ENCODE results near the gene FSTL5. TPM values are rescaled to one million over a fixed set of nuclear protein-coding genes. Genes with fewer than 3 reads are reported as not detected.

Gene FSTL5
- total and polyA plus RNA-seq, 2 experiments from 2014 or later = 0.29 to 0.57 TPM

DNA sequence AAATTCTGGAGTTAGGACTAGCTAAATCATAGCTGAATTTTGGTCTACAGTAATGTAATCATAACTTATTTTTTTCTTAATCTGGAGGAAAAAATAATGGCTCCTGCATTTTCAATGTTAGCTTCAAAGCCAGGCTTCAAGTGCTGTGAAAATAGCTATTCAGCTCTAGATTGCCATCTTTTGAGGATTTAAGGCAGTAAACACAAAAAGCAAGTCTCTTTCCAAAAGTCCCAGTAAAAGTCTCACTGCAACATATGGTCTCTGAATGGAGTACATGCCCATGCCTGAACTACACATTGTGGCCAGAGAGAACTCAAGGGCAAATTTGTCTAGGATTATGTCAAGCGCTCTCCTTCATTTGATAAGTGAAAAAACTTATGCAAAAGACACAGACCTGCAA is 720.9 kb downstream of the FSTL5 start:
- no peaks in the 10 kb centered on the region for H3K4me1 ChIP-seq (ENCODE audit: insufficient read depth)
- no peaks in the 10 kb centered on the region for H4K20me1 ChIP-seq (ENCODE audit: insufficient read depth, poor library complexity, severe bottlenecking)
- TF ChIP-seq EZH2 (IDR thresholded peaks at IDR 0.05; ENCODE audit: borderline replicate concordance) (no peak), EZH2phosphoT487 (IDR thresholded peaks at IDR 0.05; ENCODE audit: low read depth, severe bottlenecking, unreplicated experiment) (no peak)
- TF ChIP-seq, protein P1, sequence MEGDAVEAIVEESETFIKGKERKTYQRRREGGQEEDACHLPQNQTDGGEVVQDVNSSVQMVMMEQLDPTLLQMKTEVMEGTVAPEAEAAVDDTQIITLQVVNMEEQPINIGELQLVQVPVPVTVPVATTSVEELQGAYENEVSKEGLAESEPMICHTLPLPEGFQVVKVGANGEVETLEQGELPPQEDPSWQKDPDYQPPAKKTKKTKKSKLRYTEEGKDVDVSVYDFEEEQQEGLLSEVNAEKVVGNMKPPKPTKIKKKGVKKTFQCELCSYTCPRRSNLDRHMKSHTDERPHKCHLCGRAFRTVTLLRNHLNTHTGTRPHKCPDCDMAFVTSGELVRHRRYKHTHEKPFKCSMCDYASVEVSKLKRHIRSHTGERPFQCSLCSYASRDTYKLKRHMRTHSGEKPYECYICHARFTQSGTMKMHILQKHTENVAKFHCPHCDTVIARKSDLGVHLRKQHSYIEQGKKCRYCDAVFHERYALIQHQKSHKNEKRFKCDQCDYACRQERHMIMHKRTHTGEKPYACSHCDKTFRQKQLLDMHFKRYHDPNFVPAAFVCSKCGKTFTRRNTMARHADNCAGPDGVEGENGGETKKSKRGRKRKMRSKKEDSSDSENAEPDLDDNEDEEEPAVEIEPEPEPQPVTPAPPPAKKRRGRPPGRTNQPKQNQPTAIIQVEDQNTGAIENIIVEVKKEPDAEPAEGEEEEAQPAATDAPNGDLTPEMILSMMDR (IDR thresholded peaks at IDR 0.05; ENCODE audit: poor library complexity) = peak; percentile 24
- no peak overlapping the region for H2AFZ ChIP-seq
- H3K79me2 ChIP-seq = no peaks in the 10 kb centered on the region
- no peaks in the 10 kb centered on the region for H3K9me2 ChIP-seq (replicated peaks; ENCODE audit: insufficient read depth)
- H3K36me3 ChIP-seq (replicated peaks; ENCODE audit: insufficient read depth, low read depth) = no peaks in the 10 kb centered on the region
- DNase-seq (ENCODE audit: low spot score) = no peak
- H3K27me3 ChIP-seq = no peaks in the 10 kb centered on the region
- H3K4me3 ChIP-seq = no peak overlapping the region
- 71% methylated on average over 1 of the region's 1 CpG for WGBS (ENCODE audit: low lambda C conversion rate, missing lambda C conversion rate)
- no peak overlapping the region for H3K27ac ChIP-seq
- no peak overlapping the region for H3K4me2 ChIP-seq
- H3K9me3 ChIP-seq (ENCODE audit: low read depth) = no peaks in the 10 kb centered on the region

DNA sequence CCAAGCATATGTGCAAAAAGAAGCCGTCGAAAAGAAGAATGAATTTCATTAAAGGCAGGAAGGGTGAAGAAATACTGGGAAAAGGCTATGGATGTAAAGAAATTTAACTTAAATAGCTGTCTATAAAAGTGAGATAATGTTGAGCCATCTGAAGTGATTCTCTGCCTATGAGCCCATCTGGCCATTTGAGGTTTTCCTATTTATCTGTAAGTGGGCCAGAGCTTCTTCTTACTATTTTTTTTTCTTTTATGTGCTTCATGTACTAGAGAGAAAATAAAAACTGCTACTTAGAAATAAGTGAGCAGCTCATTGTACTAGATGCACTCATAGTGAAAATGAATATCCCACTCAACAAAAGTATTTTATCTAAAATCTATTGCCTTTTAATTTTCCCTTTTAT is 725.7 kb downstream of the FSTL5 start:
- Histone ChIP-seq H4K20me1 (ENCODE audit: insufficient read depth, poor library complexity, severe bottlenecking) (no peaks in the 10 kb centered on the region), H3K9me3 (ENCODE audit: low read depth) (no peaks in the 10 kb centered on the region), H2AFZ (no peak overlapping the region), H3K4me2 (no peak overlapping the region), H3K36me3 (replicated peaks; ENCODE audit: insufficient read depth, low read depth) (no peaks in the 10 kb centered on the region), H3K4me1 (ENCODE audit: insufficient read depth) (no peaks in the 10 kb centered on the region), H3K27me3 (no peaks in the 10 kb centered on the region), H3K27ac (no peak overlapping the region), H3K79me2 (no peaks in the 10 kb centered on the region), H3K4me3 (no peak overlapping the region), H3K9me2 (replicated peaks; ENCODE audit: insufficient read depth) (no peaks in the 10 kb centered on the region)
- DNase-seq (ENCODE audit: low spot score) = no peak
- TF ChIP-seq EZH2 (IDR thresholded peaks at IDR 0.05; ENCODE audit: borderline replicate concordance) (no peak), EZH2phosphoT487 (IDR thresholded peaks at IDR 0.05; ENCODE audit: low read depth, severe bottlenecking, unreplicated experiment) (no peak)
- TF ChIP-seq, protein P1 (IDR thresholded peaks at IDR 0.05; ENCODE audit: poor library complexity) = no peak
- 100% methylated on average over 2 of the region's 2 CpGs for WGBS (ENCODE audit: low lambda C conversion rate, missing lambda C conversion rate)

DNA sequence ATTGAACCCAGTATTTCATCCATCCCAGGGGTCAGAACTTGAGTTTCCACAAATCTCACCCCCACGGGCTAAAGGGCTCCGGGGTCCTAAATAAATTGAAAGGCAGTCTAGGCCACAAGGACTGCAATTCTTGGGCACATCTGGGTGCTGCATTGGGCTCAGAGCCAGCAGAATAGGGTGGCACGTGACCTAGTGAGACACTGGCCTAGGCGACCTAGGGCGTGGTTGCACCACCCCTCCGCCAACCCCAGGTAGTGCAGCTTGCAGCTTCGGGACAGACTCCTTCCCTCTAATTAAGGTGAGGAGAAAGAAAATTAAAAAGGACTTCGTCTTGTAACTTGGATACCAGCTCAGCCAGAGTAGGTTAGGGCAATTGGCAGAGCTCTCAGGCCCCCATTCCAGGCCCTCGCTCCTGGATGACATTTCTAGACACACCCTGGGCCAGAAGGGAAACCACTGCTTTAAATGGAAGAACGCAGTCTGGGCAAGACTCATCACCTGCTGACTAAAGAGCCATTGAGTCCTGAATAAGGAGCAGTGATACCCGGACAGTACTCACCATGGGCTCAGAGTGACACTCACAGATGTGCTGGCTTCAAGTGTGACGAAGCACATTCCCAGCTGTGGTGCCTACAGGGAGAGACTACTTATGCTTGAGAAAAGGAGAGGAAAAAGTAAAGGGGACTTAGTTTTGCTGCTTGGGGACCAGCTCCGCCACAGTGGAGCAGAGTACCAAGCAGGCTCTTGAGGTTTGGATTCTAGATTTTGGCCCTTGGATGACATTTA is 735.4 kb downstream of the FSTL5 start:
- Histone ChIP-seq H3K9me2 (replicated peaks; ENCODE audit: insufficient read depth) (no peaks in the 10 kb centered on the region), H3K79me2 (no peaks in the 10 kb centered on the region), H3K4me1 (ENCODE audit: insufficient read depth) (no peaks in the 10 kb centered on the region), H4K20me1 (ENCODE audit: insufficient read depth, poor library complexity, severe bottlenecking) (no peaks in the 10 kb centered on the region), H3K9me3 (ENCODE audit: low read depth) (no peaks in the 10 kb centered on the region), H3K4me3 (no peak overlapping the region), H3K27me3 (no peaks in the 10 kb centered on the region), H3K36me3 (replicated peaks; ENCODE audit: insufficient read depth, low read depth) (no peaks in the 10 kb centered on the region), H3K27ac (no peak overlapping the region), H2AFZ (no peak overlapping the region), H3K4me2 (no peak overlapping the region)
- WGBS (ENCODE audit: low lambda C conversion rate, missing lambda C conversion rate) = 88% methylated on average over 13 of the region's 13 CpGs
- no peak for DNase-seq (ENCODE audit: low spot score)
- TF ChIP-seq EZH2 (IDR thresholded peaks at IDR 0.05; ENCODE audit: borderline replicate concordance) = no peak
- TF ChIP-seq, protein P1 (IDR thresholded peaks at IDR 0.05; ENCODE audit: poor library complexity) = no peak
- no peak for TF ChIP-seq EZH2phosphoT487 (IDR thresholded peaks at IDR 0.05; ENCODE audit: low read depth, severe bottlenecking, unreplicated experiment)

Data from hepatocyte (in vitro differentiated cells).